ENCODE data around the gene APBA2. TPM values are rescaled to one million over a fixed set of nuclear protein-coding genes. Genes with fewer than 3 reads are reported as not detected.

The APBA2 gene
- total RNA-seq, 1 donor from 2014 or later, result 0.38 TPM

- Histone ChIP-seq H3K36me3 (no peaks in the 10 kb centered on the region), H3K4me1 (no peaks in the 10 kb centered on the region), H3K9me3 (replicated peaks) (peaks cover 15% of the 10 kb centered on the region), H3K27ac (replicated peaks) (no peak overlapping the region), H3K27me3 (ENCODE audit: low read depth) (peaks cover 24% of the 10 kb centered on the region), H3K4me3 (no peak overlapping the region)
- TF ChIP-seq, protein P1, sequence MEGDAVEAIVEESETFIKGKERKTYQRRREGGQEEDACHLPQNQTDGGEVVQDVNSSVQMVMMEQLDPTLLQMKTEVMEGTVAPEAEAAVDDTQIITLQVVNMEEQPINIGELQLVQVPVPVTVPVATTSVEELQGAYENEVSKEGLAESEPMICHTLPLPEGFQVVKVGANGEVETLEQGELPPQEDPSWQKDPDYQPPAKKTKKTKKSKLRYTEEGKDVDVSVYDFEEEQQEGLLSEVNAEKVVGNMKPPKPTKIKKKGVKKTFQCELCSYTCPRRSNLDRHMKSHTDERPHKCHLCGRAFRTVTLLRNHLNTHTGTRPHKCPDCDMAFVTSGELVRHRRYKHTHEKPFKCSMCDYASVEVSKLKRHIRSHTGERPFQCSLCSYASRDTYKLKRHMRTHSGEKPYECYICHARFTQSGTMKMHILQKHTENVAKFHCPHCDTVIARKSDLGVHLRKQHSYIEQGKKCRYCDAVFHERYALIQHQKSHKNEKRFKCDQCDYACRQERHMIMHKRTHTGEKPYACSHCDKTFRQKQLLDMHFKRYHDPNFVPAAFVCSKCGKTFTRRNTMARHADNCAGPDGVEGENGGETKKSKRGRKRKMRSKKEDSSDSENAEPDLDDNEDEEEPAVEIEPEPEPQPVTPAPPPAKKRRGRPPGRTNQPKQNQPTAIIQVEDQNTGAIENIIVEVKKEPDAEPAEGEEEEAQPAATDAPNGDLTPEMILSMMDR (IDR thresholded peaks at IDR 0.05; ENCODE audit: borderline replicate concordance), result no peak
- DNase-seq, result no peak
- intact Hi-C loops (cut with micrococcal nuclease), result no loop called here
Observed at GRCh38 chr15:29062179-29062591, 176.4 kb downstream of the APBA2 start.

DNA sequence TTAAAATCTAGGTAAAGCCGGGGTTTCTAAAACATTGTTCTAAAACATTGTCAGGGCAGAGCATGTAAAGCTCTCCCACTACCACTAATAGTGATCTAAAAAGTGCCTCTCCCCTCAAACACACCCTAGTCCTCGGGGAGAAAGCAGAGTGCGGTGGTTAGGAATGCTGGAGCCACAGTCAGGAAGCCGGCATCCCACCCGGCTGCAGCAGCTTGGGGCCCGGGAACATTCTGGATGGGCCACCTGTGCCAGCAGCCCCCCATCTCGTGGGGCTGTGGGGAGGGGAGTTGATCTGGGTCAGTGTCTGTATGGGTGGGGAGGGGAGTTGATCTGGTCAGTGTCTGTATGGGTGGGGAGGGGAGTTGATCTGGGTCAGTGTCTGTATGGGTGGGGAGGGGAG lies 176.9 kb downstream of the APBA2 start:
- TF ChIP-seq, protein P1 (IDR thresholded peaks at IDR 0.05; ENCODE audit: borderline replicate concordance), result no peak
- intact Hi-C loops (cut with micrococcal nuclease), result no loop called here

DNA sequence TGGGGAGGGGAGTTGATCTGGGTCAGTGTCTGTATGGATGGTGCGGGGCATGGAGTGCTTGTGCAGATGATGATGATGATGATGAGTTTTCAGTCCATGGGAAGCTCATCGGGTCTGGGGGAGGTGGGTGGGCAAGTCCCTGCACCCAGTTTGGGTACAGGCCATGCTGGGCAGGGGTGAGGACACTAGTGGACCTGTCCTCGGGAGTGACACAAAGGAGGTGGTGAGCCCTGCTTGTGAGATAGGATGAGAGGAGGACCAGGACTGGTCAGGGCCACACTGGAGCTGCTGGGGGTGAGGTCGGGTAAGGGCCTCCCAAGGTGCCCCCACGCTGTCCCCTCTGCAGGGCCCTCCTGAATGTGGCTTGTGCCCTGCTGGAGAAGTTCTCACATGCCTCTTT lies 177.9 kb downstream of the APBA2 start:
- Histone ChIP-seq H3K27me3 (ENCODE audit: low read depth) (peaks cover 24% of the 10 kb centered on the region), H3K4me1 (no peaks in the 10 kb centered on the region), H3K9me3 (replicated peaks) (peaks cover 15% of the 10 kb centered on the region), H3K27ac (replicated peaks) (no peak overlapping the region), H3K36me3 (no peaks in the 10 kb centered on the region), H3K4me3 (no peak overlapping the region)
- no peak for DNase-seq
- intact Hi-C loops (cut with micrococcal nuclease), result no loop called here
- TF ChIP-seq, protein P1 (IDR thresholded peaks at IDR 0.05; ENCODE audit: borderline replicate concordance), result no peak

More for the DNA sequence above, 176.9 kb downstream of the APBA2 start:
- no peak for DNase-seq
- Histone ChIP-seq H3K4me3 (no peak overlapping the region), H3K4me1 (no peaks in the 10 kb centered on the region), H3K27ac (replicated peaks) (no peak overlapping the region), H3K9me3 (replicated peaks) (peaks cover 15% of the 10 kb centered on the region), H3K36me3 (no peaks in the 10 kb centered on the region), H3K27me3 (ENCODE audit: low read depth) (peaks cover 24% of the 10 kb centered on the region)

- Histone ChIP-seq H3K9me3 (replicated peaks) (peaks cover 14% of the 10 kb centered on the region), H3K27ac (replicated peaks) (no peak overlapping the region), H3K36me3 (no peaks in the 10 kb centered on the region), H3K4me3 (no peak overlapping the region), H3K27me3 (ENCODE audit: low read depth) (peaks cover 24% of the 10 kb centered on the region), H3K4me1 (no peaks in the 10 kb centered on the region)
- DNase-seq, result no peak
- TF ChIP-seq, protein P1 (IDR thresholded peaks at IDR 0.05; ENCODE audit: borderline replicate concordance), result no peak
- intact Hi-C loops (cut with micrococcal nuclease), result no loop called here
Observed at GRCh38 chr15:29064290-29064689, 178.5 kb downstream of the APBA2 start.

- TF ChIP-seq, protein P1 (IDR thresholded peaks at IDR 0.05; ENCODE audit: borderline replicate concordance), result no peak
- Histone ChIP-seq H3K27ac (replicated peaks) (no peak overlapping the region), H3K36me3 (no peaks in the 10 kb centered on the region), H3K9me3 (replicated peaks) (peaks cover 14% of the 10 kb centered on the region), H3K4me1 (no peaks in the 10 kb centered on the region), H3K4me3 (no peak overlapping the region), H3K27me3 (ENCODE audit: low read depth) (peaks cover 24% of the 10 kb centered on the region)
- no peak for DNase-seq
- intact Hi-C loops (cut with micrococcal nuclease), result no loop called here
Observed at GRCh38 chr15:29064731-29065130, 179.0 kb downstream of the APBA2 start.

Data from left ventricle myocardium inferior (tissue), 1 donor.